HepG2 (cell line): Measurements from ENCODE around the gene CTBP1. TPM values are rescaled to one million over a fixed set of nuclear protein-coding genes. Genes with fewer than 3 reads are reported as not detected.
A peak's percentile ranks its signal among the peaks of the same experiment; 100 is the strongest.

Experiments
- ETS1 ChIP-seq: sonication (generic); formaldehyde crosslinking; IDR thresholded peaks from 2 replicates; pipeline ENCODE4 v1.4.0; 2020; ENCODE audit warnings: missing genetic modification reagents
- FOXO1 ChIP-seq: sonication (generic); formaldehyde crosslinking; IDR thresholded peaks from 2 replicates; pipeline ENCODE4 v1.4.0; 2020; ENCODE audit warnings: missing genetic modification reagents
- HNF4A ChIP-seq: sonication (generic); formaldehyde crosslinking; IDR thresholded peaks from 2 replicates; pipeline ENCODE4 v1.4.0; 2020; ENCODE audit warnings: missing genetic modification reagents
- MBD4 ChIP-seq: IDR thresholded peaks from 2 replicates; pipeline ENCODE4 v1.6.1; 2012; ENCODE audit warnings: low read length, inconsistent platforms, borderline replicate concordance
- MED13 ChIP-seq: sonication (generic); formaldehyde crosslinking; IDR thresholded peaks from 2 replicates; pipeline ENCODE4 v1.5.0; 2020; ENCODE audit warnings: missing genetic modification reagents
- NR1H2 ChIP-seq: sonication (generic); formaldehyde crosslinking; IDR thresholded peaks from 2 replicates; pipeline ENCODE4 v1.8.1; 2022; ENCODE audit warnings: low read depth, missing genetic modification reagents, borderline replicate concordance
- REXO4 ChIP-seq: sonication (generic); formaldehyde crosslinking; IDR thresholded peaks from 2 replicates; pipeline ENCODE4 v1.8.0; 2022; ENCODE audit warnings: missing genetic modification reagents, mild to moderate bottlenecking, borderline replicate concordance
- RFX1 ChIP-seq: fragments of 450-650 bp; IDR thresholded peaks from 2 replicates; pipeline ENCODE4 v1.6.1; 2017
- SOX6 ChIP-seq, 2 experiments: fragments of 450-650 bp in 1 of 2; sonication (generic) in 1 of 2; formaldehyde crosslinking in 1 of 2; IDR thresholded peaks; 2 replicates each; pipeline versions ENCODE4 v1.4.0 to v1.6.1; 2017 to 2020; ENCODE audit warnings: antibody characterized with exemption in 1 of 2, mild to moderate bottlenecking in 1 of 2, missing genetic modification reagents in 1 of 2
- SRY ChIP-seq: sonication (generic); formaldehyde crosslinking; IDR thresholded peaks from 2 replicates; pipeline ENCODE4 v1.8.0; 2022; ENCODE audit warnings: mild to moderate bottlenecking, missing genetic modification reagents
- TIGD3 ChIP-seq: sonication (generic); formaldehyde crosslinking; IDR thresholded peaks from 2 replicates; pipeline ENCODE4 v1.5.1; 2020; ENCODE audit warnings: mild to moderate bottlenecking, missing genetic modification reagents, borderline replicate concordance
- ZFP90 ChIP-seq: sonication (generic); formaldehyde crosslinking; IDR thresholded peaks from 2 replicates; pipeline ENCODE4 v1.8.0; 2022; ENCODE audit warnings: missing genetic modification reagents, mild to moderate bottlenecking, inconsistent platforms, borderline replicate concordance
- ZNF17 ChIP-seq: sonication (generic); formaldehyde crosslinking; IDR thresholded peaks from 2 replicates; pipeline ENCODE4 v1.5.0; 2020; ENCODE audit warnings: mild to moderate bottlenecking, missing genetic modification reagents
- ZNF660 ChIP-seq: sonication (generic); formaldehyde crosslinking; IDR thresholded peaks from 2 replicates; pipeline ENCODE4 v1.5.1; 2020; ENCODE audit warnings: mild to moderate bottlenecking, low read depth, missing genetic modification reagents, borderline replicate concordance
- polyA plus RNA-seq, 8 experiments: library from polyadenylated mRNA; depleted of rRNA in 3 of 8; stranded (reverse) in 7 of 8; unstranded in 1 of 8; fragments of >200 nt; fragmentation: Illumina TruSeq in 4 of 8; extraction: Trizol in 4 of 8; gene quantifications; 2 replicates each; pipeline versions ENCODE4 v1.2.1 to v1.2.3, GENCODE V29; 2011 to 2016; ENCODE audit warnings: low read depth in 4 of 8, missing spikeins in 1 of 8, mixed read lengths in 1 of 8; ENCODE audit not compliant: insufficient read depth in 1 of 8
- total RNA-seq, 5 experiments: library from RNA; depleted of rRNA; stranded (reverse); fragments of >200 nt; fragmentation: Illumina TruSeq; extraction: Trizol; gene quantifications; 2 replicates each; pipeline ENCODE4 v1.2.3, GENCODE V29; 2016; ENCODE audit warnings: low read depth in 1 of 5
- TF ChIP-seq, protein P1 (sequence below): sonication (generic); formaldehyde crosslinking; IDR thresholded peaks from 2 replicates; pipeline ENCODE4 v1.4.0; 2020; ENCODE audit warnings: missing genetic modification reagents
- TF ChIP-seq, protein P2 (sequence below): sonication (generic); formaldehyde crosslinking; IDR thresholded peaks from 2 replicates; pipeline ENCODE4 v1.5.1; 2020; ENCODE audit warnings: mild to moderate bottlenecking, missing genetic modification reagents
- TF ChIP-seq, protein P3 (sequence below): IDR thresholded peaks from 2 replicates; pipeline ENCODE4 v1.6.1; 2016; ENCODE audit warnings: low read depth
- TF ChIP-seq, protein P4 (sequence below): sonication (generic); formaldehyde crosslinking; IDR thresholded peaks from 2 replicates; pipeline ENCODE4 v1.8.0; 2022; ENCODE audit warnings: missing genetic modification reagents, mild to moderate bottlenecking, borderline replicate concordance

Gene CTBP1
- total and polyA plus RNA-seq, 2 of the 13 experiments (the other 11 are each of a cell fraction or from before 2014, with no cell fraction given) = 78.5 to 112 TPM

- TF ChIP-seq FOXO1 (CRISPR knock-in tag) (0 out of 2 replicates have a peak, but pooled peaks have one; percentile 21), ZNF17 (CRISPR knock-in tag) (no peak), MED13 (CRISPR knock-in tag) (0 out of 2 replicates have a peak, but pooled peaks have one; percentile 25), HNF4A (no peak), SRY (CRISPR knock-in tag) (peak; percentile 75), REXO4 (no peak), MBD4 (no peak), NR1H2 (CRISPR knock-in tag) (no peak), ZFP90 (CRISPR knock-in tag) (no peak), SOX6 (IDR thresholded peaks at IDR 0.05) (no peak), SOX6 (CRISPR knock-in tag; IDR thresholded peaks at IDR 0.05) (peak; percentile 12; the same call in 1 of the 2 replicates), RFX1 (no peak), ETS1 (no peak), TIGD3 (CRISPR knock-in tag) (no peak), ZNF660 (CRISPR knock-in tag) (no peak)
- TF ChIP-seq, protein P1, sequence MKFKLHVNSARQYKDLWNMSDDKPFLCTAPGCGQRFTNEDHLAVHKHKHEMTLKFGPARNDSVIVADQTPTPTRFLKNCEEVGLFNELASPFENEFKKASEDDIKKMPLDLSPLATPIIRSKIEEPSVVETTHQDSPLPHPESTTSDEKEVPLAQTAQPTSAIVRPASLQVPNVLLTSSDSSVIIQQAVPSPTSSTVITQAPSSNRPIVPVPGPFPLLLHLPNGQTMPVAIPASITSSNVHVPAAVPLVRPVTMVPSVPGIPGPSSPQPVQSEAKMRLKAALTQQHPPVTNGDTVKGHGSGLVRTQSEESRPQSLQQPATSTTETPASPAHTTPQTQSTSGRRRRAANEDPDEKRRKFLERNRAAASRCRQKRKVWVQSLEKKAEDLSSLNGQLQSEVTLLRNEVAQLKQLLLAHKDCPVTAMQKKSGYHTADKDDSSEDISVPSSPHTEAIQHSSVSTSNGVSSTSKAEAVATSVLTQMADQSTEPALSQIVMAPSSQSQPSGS (CRISPR knock-in tag) = peak; percentile 77
- TF ChIP-seq, protein P2, sequence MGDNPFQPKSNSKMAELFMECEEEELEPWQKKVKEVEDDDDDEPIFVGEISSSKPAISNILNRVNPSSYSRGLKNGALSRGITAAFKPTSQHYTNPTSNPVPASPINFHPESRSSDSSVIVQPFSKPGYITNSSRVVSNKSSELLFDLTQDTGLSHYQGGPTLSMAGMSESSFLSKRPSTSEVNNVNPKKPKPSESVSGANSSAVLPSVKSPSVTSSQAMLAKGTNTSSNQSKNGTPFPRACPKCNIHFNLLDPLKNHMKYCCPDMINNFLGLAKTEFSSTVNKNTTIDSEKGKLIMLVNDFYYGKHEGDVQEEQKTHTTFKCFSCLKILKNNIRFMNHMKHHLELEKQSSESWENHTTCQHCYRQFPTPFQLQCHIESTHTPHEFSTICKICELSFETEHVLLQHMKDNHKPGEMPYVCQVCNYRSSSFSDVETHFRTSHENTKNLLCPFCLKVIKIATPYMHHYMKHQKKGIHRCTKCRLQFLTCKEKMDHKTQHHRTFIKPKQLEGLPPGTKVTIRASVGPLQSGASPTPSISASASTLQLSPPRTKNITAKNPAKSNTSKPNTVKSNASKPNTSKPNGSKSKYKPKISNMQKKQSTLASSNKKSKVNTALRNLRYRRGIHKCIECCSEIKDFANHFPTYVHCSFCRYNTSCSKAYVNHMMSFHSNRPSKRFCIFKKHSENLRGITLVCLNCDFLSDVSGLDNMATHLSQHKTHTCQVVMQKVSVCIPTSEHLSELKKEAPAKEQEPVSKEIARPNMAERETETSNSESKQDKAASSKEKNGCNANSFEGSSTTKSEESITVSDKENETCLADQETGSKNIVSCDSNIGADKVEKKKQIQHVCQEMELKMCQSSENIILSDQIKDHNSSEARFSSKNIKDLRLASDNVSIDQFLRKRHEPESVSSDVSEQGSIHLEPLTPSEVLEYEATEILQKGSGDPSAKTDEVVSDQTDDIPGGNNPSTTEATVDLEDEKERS = no peak
- TF ChIP-seq, protein P3, sequence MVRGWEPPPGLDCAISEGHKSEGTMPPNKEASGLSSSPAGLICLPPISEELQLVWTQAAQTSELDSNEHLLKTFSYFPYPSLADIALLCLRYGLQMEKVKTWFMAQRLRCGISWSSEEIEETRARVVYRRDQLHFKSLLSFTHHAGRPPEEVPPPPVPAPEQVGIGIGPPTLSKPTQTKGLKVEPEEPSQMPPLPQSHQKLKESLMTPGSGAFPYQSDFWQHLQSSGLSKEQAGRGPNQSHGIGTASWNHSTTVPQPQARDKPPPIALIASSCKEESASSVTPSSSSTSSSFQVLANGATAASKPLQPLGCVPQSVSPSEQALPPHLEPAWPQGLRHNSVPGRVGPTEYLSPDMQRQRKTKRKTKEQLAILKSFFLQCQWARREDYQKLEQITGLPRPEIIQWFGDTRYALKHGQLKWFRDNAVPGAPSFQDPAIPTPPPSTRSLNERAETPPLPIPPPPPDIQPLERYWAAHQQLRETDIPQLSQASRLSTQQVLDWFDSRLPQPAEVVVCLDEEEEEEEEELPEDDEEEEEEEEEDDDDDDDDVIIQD (CRISPR knock-in tag) = no peak
- TF ChIP-seq, protein P4, sequence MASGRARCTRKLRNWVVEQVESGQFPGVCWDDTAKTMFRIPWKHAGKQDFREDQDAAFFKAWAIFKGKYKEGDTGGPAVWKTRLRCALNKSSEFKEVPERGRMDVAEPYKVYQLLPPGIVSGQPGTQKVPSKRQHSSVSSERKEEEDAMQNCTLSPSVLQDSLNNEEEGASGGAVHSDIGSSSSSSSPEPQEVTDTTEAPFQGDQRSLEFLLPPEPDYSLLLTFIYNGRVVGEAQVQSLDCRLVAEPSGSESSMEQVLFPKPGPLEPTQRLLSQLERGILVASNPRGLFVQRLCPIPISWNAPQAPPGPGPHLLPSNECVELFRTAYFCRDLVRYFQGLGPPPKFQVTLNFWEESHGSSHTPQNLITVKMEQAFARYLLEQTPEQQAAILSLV (CRISPR knock-in tag) = 0 out of 2 replicates have a peak, but pooled peaks have one; percentile 19
Measured at GRCh38 chr4:1289207-1290164, 40.6 kb upstream of the CTBP1 start, which contains the start of gene MAEA (continued).
